K562 (cell line): ENCODE results near the gene EEF2.
"Not testable (repeated sequence)": the region's sequence is repeated elsewhere in the genome, so short reads cannot be mapped to it uniquely, and the experiment has no call there.

Experiments used
- BRF1 ChIP-seq: IDR thresholded peaks from 3 replicates; pipeline ENCODE4 v1.6.1; 2011; ENCODE audit warnings: borderline replicate concordance, mild to moderate bottlenecking; ENCODE audit not compliant: insufficient read length; ENCODE audit errors: extremely low read depth
- NEUROD1 ChIP-seq: fragments of 150-350 bp; IDR thresholded peaks from 2 replicates; pipeline ENCODE4 v1.6.1; 2014; ENCODE audit warnings: borderline replicate concordance, low read length, low read depth; ENCODE audit not compliant: partially characterized antibody
- POLR2AphosphoS5 ChIP-seq: IDR thresholded peaks from 2 replicates; pipeline ENCODE4 v1.6.1; 2011; ENCODE audit warnings: mild to moderate bottlenecking, low read depth, low read length, moderate library complexity; ENCODE audit not compliant: control insufficient read depth, insufficient read depth
- PTRF ChIP-seq: fragments of 450-650 bp; IDR thresholded peaks from 2 replicates; pipeline ENCODE4 v1.6.1; 2016; ENCODE audit warnings: mild to moderate bottlenecking, missing genetic modification characterization, missing compliant biosample characterization
- RCOR1 ChIP-seq, 2 experiments: IDR thresholded peaks; 2 replicates each; pipeline ENCODE4 v1.6.1; 2012; ENCODE audit warnings: low read depth in 2 of 2, low read length in 2 of 2, borderline replicate concordance in 1 of 2, improper control_type of control experiment in 1 of 2
- ZNF282 ChIP-seq: sonication (generic); formaldehyde crosslinking; IDR thresholded peaks from 2 replicates; pipeline ENCODE4 v1.8.1; 2023; ENCODE audit warnings: missing genetic modification reagents
- TF ChIP-seq, protein P1 (sequence below), 3 experiments: IDR thresholded peaks in 2 of 3; conservative IDR thresholded peaks in 1 of 3; 2 replicates each; pipeline ENCODE4 v1.5.1; 2011 to 2012; ENCODE audit warnings: low read length in 3 of 3, mild to moderate bottlenecking in 3 of 3, control low read depth in 2 of 3, improper control_type of control experiment in 1 of 3, inconsistent platforms in 1 of 3, low read depth in 1 of 3, mixed read lengths in 1 of 3, moderate library complexity in 1 of 3; ENCODE audit not compliant: insufficient read depth in 2 of 3
- TF ChIP-seq, protein P2 (sequence below): sonication (generic); formaldehyde crosslinking; IDR thresholded peaks from 2 replicates; pipeline ENCODE4 v1.9.0; 2022; ENCODE audit warnings: mild to moderate bottlenecking, missing genetic modification reagents

DNA sequence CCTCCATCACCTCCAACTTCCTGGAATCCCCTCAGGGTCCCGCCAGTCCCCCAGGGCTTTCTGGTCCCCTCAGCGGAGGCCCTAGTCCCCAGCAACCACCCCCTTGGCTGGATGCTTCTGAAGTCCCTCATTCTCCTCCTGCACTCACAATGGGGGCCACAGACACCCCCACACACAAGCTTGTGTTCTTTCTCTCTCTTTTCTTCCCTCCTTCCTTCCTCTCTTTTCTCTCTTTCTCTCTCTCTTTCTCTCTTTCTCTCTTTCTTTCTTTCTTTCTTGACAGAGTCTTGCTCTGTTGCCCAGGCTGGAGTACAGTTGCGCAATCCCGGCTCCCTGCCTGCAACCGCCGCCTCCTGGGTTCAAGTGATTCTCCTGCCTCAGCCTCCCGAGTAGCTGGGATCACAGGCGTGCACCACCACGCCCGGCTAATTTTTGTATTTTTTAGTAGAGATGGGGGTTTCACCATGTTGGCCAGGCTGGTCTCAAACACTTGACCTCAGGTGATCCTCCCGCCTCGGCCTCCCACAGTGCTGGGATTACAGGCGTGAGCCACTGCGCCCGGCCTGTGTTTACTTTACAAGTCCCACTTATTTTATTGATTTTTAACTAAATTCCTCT lies 37.8 kb downstream of the EEF2 start:
- TF ChIP-seq, protein P1, sequence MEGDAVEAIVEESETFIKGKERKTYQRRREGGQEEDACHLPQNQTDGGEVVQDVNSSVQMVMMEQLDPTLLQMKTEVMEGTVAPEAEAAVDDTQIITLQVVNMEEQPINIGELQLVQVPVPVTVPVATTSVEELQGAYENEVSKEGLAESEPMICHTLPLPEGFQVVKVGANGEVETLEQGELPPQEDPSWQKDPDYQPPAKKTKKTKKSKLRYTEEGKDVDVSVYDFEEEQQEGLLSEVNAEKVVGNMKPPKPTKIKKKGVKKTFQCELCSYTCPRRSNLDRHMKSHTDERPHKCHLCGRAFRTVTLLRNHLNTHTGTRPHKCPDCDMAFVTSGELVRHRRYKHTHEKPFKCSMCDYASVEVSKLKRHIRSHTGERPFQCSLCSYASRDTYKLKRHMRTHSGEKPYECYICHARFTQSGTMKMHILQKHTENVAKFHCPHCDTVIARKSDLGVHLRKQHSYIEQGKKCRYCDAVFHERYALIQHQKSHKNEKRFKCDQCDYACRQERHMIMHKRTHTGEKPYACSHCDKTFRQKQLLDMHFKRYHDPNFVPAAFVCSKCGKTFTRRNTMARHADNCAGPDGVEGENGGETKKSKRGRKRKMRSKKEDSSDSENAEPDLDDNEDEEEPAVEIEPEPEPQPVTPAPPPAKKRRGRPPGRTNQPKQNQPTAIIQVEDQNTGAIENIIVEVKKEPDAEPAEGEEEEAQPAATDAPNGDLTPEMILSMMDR (IDR thresholded peaks at IDR 0.05 in 2 of 3, conservative IDR thresholded peaks at IDR 0.05 in 1 of 3; ENCODE audit: insufficient read depth in 2 of 3, low read depth in 1 of 3, low read length in 3 of 3): not testable (repeated sequence)
- not testable (repeated sequence) for TF ChIP-seq RCOR1 (IDR thresholded peaks at IDR 0.05; ENCODE audit: borderline replicate concordance in 1 of 2, low read depth in 2 of 2, low read length in 2 of 2); POLR2AphosphoS5; BRF1; ZNF282 (CRISPR knock-in tag); PTRF; NEUROD1
- TF ChIP-seq, protein P2, sequence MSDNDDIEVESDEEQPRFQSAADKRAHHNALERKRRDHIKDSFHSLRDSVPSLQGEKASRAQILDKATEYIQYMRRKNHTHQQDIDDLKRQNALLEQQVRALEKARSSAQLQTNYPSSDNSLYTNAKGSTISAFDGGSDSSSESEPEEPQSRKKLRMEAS (CRISPR knock-in tag): not testable (repeated sequence)
